Placental epithelial cell (primary cell): Measurements from ENCODE around the gene TRNT1. TPM values are rescaled to one million over a fixed set of nuclear protein-coding genes. Genes with fewer than 3 reads are reported as not detected.

ENCODE experiments used
- small RNA-seq: library from RNA; depleted of rRNA; stranded (forward); fragments of <200 nt; gene quantifications from one replicate; pipeline ENCODE3, GENCODE V24; 2012
- total RNA-seq: library from RNA; depleted of rRNA; stranded (reverse); fragments of >200 nt; gene quantifications from 2 replicates; pipeline ENCODE4 v1.2.3, GENCODE V29; 2012

TRNT1 gene
- total RNA-seq: 11.3 and 17.7 TPM in 2 replicates

DNA sequence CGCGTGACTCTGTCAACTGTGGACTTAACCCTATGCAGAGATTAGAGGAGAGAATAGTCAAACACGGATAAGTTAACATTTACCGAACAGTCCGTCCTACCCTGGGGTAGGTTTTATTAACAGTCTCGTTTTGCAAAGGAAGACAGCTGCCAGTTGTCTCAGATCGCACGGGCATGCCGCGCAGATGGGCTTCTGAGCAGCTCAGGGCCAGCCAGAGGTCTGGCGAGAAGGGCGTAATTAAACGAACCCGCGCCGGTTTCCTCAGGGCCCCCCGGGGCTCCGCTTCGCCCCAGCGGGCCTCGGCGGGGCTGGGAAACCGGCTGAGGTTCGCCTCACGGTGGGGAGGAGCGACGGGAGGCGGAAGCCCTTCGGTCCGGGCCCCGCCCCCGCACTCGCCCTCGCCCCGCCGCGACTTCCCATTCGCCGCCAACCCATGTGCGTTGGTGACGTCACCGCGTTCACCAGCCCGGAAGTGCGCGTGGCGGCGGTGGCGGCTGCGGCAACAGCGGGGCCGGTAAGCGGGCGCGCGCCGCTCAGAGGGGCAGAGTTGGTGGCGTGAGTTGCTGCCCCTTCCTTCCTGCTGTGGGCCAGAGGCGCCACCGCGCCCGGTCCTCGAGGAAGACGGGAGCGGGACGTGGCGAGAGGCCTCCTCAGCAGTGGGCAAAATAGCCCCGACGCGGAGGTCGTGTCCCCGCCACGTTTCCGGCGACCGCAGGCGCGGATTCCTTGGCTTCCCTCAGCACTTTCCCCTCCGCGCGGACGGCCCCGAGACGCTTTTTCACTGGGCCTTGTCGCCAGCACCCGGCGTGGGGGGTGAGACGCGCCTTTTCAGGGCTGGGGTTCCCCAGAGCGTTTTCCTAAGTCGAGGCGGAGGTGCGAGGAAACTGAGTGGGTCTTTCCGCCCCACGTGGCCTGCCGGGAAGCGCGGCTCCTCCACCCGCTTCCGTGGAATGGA, at the start of gene TRNT1:
Gene TRNT1, plus strand, starts transcription at position 464 of the 955 bp plus-strand sequence. CDS start 2,101 bp downstream, outside the sequence.

DNA sequence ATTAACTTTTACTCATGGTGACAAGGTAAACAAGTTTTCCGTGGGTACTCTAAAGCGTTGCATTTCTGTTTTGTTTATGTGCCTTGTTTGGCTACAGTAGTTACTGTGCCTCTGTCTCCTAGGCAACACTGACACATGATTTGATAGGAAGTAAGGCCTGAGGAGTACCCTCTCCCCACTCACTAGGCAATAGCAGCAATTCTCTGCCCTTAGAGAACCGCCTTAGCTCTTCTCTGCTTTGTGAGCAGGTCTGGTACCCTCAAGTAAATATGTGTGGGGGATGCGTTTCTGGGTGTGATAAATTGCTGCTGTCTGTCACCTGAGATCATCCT, 16.5 kb upstream of the TRNT1 start, which contains the start of gene IL5RA:
Gene IL5RA, minus strand, starts transcription at position 76 of the 332 bp plus-strand sequence. CDS start 5,390 bp downstream, outside the sequence.

GRCh38 chr3:3179407-3180094, 52.8 kb downstream of the TRNT1 start, which contains the start of gene CRBN:
Gene CRBN (minus strand): TSS chr3:3179691. CDS start chr3:3179687, 4 bp downstream.

Small RNAs within 50 kb of the gene (small RNA-seq; reads per million reads assigned to genes)
- not detected for gene RF00416

Other genes with a start within 250 kb of the TRNT1 start
- gene IL5RA, start 16.6 kb upstream of the TRNT1 start, total RNA-seq: not detected in 2 replicates
- gene CRBN, start 52.8 kb downstream of the TRNT1 start, total RNA-seq: 60.1 and 72.6 TPM in 2 replicates